Measurements from ENCODE around the gene LIPG.

GRCh38 chr18:49625021-49625691, 63.3 kb downstream of the LIPG start:
- TF ChIP-seq POLR2AphosphoS5 (IDR thresholded peaks at IDR 0.05), result no peak
- TF ChIP-seq CTCF (IDR thresholded peaks at IDR 0.05 in 8 of 11, conservative IDR thresholded peaks at IDR 0.05 in 3 of 11), result no peak
- TF ChIP-seq POLR2A (IDR thresholded peaks at IDR 0.05), result no peak
